Measurements from ENCODE around the gene CLRN1.

Gene CLRN1

DNA sequence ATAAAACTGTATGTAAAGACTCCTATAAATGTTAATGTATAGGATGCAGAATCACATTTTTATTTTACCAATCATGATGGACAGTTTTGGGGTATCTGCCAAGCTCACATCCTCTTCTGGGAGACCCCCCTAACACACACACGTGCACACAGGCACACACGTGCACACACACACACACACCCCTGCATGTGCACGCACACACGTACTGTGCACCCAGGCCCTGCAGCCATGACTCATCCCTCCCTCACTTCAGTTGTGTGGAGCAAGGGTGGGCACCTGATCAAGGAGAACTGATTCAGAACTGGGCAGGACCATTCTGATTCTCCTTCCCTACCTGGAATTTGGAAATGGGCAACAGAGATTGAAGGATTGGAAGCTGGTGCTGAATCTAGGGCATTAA, 51.3 kb downstream of the CLRN1 start:
- DNase-seq (ENCODE audit: low spot score): no peak

DNA sequence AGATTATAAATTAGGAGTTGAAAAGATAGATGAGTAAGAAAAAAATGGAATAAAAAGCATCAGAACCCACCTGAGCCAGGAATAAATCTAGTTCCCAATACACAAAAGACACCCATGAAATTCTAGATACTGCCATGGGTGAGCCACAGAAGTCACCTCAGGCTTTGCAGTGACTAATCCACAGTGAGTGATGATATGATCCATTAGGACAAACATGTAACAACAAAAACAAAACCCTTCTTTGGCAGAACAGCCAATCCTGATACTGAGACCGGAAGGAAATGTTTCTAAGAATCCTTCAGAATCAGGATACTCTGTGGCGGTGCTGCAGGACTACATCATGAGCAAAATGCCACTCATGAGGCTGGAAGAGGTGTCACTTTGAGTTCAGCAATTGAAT, 52.3 kb downstream of the CLRN1 start:
- DNase-seq (ENCODE audit: low spot score): no peak

DNA sequence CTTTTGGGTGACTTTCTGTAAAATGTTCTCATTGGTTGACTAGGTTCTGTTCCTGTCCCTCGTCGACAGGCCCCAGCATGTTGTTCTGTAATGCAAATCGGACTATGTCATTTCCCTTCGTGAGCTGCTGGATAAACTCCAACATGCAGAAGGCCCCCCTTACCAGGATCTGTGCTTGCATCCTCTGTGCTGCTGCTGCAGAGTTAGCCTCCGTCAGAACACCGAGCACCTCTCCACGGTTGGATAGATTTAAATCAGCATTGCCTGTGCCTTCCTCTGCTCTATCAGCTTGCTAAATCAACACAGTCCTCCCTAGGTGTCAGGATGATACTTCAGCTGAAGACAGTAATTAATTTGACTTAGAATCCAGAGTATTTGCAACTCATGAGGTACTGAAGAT, 54.6 kb downstream of the CLRN1 start:
- no peak for DNase-seq (ENCODE audit: low spot score)

DNA sequence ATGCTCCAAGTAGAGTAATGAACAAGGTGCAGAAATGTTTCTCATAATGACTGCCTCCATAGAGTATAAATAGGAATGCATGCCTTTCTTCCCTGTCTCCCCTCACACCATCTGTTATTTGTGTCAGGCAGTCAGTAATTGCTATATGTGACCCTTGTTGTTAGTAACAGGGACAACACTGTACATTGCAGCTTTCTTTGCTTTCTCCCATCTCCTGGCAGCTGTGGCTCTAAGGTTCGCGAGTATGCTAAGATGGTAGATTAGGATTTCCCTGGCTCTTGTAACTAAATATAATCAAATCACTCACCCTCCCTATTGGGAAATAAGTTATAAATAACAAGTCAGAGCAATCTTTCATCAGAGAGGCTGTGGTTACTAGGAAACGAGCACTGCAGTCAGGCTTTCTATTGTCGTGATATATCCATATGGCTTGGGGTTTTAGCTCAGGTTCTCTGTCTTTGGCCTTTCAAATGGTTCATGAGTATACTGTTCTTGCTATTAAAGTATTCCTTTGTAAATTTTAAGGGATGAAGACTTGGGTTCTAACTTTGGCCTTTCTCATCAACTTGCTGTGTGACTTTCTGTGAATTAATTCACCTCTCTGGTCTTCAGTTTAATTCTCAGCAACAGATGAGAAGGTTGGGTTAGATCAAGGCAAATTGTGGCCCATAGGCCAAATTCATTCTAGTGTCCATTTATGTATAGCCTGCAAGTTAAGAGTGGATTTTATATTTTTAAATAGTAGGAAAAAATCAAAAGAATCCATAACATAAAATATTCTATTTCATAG, 59.2 kb downstream of the CLRN1 start:
- DNase-seq (ENCODE audit: low spot score): no peak

DNA sequence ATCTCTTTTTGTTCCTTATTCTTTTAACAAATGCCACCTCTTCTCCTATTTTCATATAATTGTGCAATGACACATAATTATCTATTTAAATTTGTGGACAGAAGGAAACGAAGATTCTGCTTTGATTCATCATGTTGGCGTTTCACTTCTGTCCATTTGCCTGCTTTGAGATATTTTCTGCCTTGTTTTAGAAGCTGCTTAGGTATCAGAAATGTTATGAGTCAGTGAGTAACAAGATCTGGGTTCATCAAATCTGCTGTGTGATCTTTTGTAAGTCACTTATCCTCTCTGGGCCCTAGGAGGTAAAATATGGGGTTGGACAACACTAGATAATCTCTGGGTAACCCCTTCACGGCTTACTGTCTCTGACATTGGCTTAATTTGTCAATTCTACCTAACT, 60.0 kb downstream of the CLRN1 start:
- DNase-seq (ENCODE audit: low spot score): no peak

DNA sequence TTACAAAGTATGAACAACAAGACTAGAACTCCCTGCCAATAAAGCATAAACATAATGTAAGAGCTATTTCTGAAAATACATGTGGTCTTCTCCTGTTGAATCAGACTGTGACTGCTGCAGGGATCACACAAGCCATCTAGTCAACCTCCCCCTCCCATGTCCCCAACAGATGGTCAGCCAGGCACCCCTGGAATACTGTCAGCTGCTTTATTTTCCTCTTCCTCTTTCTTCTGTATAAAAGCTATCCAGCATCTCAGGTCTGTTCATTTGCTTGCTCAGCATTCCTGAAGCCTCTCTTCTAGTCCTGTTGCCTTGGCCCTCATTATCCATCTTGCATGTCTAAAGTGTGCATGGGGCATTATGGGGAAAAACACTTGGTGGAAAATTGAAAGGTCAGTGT, 60.8 kb downstream of the CLRN1 start:
- DNase-seq (ENCODE audit: low spot score): no peak

DNA sequence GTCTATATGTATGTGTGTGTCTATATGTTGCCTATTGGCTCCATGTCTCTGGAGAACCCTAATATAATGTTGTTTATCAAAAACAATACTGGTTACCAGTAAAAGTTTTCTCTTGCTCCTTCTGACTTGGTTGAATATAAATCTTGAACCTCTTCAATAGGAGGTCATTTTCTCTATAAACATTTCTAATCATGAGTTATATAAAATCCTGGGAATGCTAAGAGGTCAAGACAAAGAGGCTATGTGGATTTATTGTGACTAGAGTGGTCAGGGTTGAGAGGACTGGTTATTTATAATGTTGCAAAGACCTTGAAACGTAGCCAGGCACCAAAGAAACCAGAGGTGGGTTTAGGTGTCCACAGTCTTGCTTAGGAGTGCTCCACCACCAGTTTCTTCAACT, 66.1 kb downstream of the CLRN1 start:
- DNase-seq (ENCODE audit: low spot score): no peak

DNA sequence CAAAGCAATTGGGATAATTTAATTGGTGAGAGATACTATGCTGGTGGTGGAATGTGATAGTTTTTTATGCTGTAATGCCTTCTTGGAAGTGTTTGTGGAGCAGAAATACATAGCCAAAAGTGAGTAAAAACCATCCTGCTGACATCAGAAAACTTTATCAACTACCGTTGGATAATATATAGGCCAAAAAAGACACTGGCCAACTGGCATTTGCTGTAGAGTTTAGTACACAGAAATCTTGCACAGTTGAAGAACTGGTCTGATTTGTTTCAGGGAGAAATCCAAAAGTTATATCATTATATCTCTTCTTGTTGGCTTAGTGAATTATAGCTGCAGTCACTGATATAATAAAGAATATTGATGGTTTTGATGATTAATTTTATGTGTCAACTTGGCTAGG, 66.8 kb downstream of the CLRN1 start:
- no peak for DNase-seq (ENCODE audit: low spot score)

DNA sequence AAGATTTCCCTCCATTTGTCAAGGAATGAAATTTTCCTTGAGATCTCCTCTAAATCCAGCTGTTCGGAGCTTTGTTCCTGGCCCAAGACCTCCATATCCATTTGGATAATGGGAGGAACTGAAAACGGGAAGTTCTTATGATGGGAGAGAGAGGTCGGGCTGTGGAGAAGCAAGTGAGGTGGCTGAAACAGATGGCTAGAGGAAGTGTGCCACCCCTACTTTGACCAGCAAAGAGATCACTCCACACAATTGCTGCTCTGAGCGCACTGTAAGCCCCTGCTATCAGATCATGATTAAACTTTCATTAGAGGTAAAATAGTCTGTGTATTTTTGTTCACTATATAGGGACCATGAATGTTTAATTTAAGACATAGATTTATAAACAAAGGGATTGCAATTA, 67.2 kb downstream of the CLRN1 start, which contains the start of gene MINDY4B:
TSS of gene MINDY4B (minus strand) at position 101 of the 400 bp plus-strand sequence. CDS start at position 101, 0 bp downstream.
- no peak for DNase-seq (ENCODE audit: low spot score)

DNA sequence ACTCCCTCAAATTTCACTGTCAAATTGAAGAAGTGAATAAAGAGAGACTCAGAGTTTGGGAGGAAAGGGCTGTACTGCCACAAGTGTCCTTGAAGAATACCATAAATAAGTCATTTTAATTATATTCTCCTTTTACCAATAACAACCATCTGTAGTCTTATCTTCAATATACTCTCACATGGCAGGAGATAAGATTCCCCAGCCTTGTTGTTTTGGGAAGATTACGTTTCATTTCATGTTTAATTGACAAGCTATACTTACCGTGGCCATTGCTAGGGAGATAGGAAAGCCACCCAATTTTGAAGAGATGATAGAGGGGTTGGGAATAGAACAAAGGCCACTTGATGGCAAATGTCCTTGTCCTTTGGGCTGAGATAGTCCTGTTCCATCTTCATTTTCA, 69.5 kb downstream of the CLRN1 start:
- DNase-seq (ENCODE audit: low spot score): no peak

DNA sequence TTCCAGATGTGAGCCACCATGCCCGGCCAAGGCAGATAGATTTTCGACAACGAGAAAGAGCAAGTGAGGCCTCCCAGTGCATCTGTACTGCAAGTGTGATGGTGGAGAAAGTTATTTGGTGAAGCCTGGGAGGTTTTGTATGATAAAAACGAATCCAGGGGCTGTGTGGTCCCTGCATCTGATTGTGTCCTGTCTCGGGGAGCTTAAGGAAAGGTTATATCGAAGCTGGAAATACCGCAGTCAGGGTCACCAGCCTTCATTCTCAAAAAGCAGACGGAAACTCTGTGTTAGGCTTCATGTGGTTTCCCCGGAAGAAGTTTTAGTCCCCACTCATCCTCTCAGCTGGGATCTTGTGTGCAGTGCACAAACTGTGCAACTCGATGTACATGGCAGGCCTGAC, 70.7 kb downstream of the CLRN1 start:
- no peak for DNase-seq (ENCODE audit: low spot score)

DNA sequence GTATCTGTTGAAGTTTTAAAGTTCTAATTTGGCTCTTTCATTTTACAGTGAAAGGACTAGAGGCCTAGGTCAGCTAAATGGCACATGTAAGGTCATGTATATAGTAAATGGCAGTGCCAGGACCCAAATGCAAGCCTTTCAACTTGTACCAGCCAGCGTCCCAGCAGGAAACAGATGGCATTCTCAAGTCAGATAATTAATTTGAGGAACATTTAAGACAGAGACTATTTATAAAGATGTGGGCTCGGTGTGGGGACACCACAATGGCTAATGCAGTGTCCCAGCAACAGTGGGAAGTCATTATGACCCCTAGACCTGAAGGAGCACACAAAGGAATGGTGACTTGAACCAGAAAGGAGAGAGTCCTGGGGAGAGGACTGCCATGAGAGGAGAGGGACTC, 73.4 kb downstream of the CLRN1 start:
- DNase-seq (ENCODE audit: low spot score): no peak

DNA sequence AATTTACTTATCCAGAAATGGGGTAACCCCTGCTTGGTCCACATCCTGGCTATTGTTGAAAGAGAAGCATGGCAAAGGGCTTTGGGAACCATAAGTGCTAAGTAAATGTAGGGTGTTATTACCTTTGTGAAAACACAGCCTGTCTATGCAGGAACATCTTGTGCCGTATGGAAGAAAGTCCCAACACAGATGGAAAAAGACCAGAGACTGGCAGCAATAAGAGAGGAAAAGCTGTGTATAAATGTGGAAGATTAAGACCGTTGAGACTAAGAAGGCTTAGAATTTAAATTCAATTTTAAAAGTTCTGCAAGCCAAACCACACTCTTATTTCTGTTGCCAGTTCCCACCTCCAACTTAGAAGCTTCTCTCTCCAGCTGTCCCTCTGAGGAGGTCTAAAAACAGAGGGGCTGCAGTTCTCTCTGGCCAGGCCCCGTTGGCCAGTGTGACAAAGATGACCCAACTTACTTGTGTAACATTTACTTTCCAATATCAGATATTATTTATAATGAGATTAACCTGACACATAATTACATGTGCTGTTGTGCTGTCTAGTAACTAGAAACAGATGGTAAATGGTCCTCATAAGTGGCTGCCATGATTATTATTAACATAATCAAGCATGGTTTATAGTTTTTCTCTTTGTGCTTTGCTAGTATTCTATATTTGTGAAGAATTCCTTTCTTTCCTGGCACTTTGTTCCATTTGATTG, 74.3 kb downstream of the CLRN1 start:
- no peak for DNase-seq (ENCODE audit: low spot score)

DNA sequence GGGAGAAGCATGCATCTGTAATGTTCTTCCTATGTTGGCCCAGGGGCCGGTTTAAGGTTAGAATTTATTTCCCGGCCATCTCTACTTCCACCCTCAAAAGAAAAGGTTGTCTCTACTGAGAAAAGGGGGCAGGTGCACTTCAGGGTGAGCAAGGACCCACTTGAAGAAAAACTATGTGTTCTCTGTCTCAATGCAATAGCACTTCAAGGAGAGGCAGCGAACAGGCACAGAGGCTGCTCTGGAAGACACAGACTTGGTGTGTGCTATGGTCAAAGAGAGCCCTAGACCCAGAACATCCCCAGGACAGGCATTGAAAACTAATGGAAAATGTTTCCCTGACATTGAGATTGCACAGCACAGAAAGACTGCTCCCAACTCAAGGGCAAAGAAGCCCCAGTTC, 74.9 kb downstream of the CLRN1 start:
- DNase-seq (ENCODE audit: low spot score): no peak

DNA sequence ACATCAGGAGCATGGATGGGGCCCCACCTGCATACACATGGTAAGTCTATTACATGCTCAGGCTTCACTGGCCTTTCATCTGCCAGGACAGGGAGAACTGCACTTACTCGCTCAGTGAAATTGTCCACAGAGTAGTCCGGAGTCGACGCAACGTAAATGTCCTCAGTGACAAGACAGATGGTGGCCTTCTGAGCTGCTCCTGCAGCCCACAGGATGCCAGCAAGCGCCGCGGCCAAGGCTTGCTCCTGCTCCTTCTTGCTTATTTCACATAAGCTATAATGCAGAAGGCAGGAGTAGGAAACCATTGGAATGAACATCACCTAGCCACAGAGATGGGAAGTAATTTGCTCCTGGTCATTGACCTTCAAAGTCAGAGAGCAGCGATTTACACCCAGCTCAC, 81.7 kb downstream of the CLRN1 start:
- no peak for DNase-seq (ENCODE audit: low spot score)

DNA sequence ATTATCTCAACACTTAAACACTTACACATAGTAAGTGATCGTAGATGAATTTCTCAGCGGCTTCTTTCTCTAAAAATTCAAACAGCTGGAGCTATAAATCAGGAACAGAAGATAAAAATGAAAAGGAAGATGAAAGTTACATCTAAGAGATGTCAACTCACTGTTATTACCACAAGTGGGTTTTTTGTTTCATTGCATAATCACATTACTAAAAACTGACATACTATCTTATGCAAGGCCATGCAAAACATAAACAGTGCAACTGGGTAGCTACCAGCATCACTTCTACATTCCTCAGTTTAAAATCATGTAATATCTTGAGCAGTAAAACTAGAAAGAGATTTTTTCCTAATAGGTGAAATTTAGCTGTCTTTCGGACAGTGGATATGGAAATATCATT, 82.2 kb downstream of the CLRN1 start:
- no peak for DNase-seq (ENCODE audit: low spot score)

DNA sequence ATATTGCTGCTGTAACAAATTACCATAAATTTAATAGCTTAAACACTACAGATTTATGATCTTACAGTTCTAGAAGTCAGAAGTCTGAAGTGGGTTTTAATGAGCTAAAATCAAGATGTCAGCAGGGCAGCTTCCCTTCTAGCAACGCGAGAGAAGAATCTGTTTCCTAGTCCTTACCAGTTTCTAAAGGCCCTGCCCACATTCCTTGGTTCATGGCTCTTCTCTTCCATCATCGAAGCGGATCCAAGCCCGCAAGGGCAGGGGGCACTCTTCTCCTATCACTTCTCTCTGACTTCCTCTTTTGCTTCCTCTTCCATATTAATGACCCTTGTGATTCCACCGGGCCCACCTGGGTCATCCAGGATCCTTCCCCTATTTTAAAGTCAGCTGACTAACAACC, 83.4 kb downstream of the CLRN1 start:
- DNase-seq (ENCODE audit: low spot score): no peak

DNA sequence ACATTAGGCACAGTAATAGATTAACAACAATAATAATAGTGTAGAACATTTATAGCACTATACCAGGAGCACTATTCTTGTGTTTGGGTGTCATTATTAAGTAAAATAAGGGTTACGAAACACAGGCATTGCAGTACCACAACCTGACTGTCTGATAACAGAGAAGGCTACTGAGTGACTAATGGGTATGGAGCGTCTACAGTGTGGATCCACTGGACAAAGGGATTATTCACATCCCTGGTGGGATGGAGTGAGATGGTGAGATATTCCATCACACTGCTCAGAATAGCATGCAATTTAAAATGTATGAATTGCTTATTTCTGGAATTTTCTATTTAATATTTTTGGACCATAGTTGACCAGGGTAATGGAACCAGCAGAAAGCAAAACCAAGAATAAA, 85.5 kb downstream of the CLRN1 start:
- no peak for DNase-seq (ENCODE audit: low spot score)

DNA sequence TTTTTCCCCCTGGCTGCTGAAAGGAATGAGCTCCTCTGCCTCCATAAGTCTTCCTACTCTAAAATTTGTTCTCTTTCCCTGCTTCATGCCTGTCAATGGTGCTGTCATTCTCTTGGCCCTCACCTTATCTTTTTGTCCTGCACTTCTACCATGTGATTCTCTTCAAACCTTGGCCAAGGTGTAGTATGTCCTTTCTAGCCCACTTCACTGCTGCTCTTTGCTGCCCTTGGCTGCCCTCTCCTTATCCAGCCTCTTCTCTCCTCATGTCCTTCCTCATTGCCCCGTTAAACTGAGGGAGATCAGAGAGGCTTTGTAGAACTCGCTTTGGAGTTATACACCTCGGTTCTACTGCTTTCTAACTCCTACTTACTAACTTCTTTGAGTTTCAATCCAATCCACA, 87.0 kb downstream of the CLRN1 start:
- no peak for DNase-seq (ENCODE audit: low spot score)

DNA sequence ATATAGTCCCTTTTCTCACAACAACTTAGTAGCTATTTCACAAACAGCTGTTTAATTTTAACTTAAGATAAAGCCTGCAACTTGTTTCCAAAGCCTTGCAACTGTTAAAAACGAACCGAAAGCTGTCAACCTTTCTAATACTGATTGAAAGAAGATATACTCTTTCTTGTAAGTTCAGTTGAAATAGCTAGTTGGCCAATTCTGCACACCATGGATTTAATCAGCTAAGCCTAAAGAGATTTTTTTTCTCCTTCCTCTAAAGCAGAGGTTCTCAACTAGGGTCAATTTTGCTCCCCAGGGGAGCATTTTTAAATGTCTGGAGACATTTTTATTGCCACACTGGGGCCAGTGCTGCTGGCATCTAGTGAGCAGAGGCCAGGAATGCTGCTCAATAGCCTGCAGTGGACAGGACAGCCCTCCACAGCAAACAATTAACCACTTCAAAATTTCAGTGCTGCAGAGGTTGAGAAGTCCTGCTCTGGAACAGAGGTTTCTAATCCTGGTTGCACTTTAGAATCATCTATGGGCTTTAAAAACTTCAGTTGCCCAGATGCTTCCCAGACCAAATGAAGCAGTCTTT, 93.4 kb downstream of the CLRN1 start:
- DNase-seq (ENCODE audit: low spot score): no peak

DNA sequence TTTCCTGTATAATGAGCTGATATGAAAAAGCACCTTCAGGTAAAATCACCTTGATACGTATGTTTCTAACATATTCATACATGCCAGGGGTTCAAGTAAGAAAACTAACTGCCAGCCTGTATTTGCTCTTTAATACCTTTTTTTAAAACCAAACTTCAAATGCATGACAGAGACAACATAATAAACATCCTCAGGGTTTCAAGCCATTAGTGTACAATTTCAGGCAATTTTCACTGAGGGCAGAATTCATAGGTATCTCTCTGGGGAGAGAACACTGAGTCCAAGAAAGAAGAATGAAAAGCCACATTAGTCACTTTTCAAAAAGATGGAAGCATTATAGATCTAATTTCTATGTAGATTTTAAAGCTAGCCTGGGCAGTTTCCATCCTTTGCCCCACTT, 94.2 kb downstream of the CLRN1 start:
- no peak for DNase-seq (ENCODE audit: low spot score)

DNA sequence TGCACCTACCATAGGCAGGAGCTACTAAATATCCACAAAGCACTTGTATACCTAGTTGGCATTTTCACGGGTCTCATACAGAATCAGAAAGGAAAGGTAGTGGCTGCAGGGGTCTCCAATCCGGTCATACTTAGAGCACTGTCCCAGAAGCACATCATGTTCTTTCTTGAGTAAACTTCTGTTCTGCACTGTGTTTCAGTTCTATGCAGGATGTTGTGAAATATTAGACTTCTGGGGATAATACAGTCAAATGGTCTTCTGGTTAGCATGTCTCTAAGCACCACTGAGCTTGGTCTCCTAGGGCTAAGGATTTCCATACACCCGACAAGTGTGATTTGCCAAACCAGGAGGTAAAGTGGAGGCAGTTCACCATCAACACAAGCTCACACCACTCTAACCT, 95.2 kb downstream of the CLRN1 start:
- DNase-seq (ENCODE audit: low spot score): no peak

DNA sequence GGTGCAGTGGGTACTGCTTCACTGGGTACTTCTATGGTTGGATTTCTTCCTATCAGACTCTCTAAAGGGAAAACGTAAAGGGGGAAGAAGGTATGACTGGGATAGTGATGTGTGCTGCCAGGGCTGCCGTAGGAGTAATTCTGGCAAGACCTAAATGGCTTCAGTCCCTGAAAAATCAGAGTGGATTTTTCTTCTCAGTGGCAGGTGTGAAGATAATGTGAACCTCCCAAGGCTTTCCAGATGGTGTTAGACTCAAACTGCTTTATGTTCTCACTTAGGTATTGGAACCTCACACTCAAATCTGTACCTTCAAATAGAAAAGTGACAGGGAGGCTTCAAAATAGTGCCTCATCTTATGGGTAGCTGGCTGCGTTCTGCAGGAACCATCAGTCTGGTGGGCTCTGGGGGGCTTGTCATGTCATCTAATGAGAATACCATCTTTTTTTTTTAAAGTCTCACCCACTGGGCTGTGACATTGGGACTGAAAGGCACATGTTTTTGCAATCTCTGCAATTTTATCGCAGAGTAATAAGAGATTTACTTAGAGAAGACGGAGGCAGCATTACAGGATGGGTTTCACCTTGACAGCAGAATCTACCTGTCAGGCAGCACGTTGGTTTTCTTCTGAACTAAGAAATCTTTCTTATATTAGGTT, 95.8 kb downstream of the CLRN1 start:
- DNase-seq (ENCODE audit: low spot score): no peak
